Thoracic aorta (tissue), 2 donors: ENCODE data around the gene BICD1. TPM values are rescaled to one million over a fixed set of nuclear protein-coding genes. Genes with fewer than 3 reads are reported as not detected.

Source experiments
- ATAC-seq: fragments of 150-250 bp; one replicate; pipeline ENCODE4 v1.8.0; 2017; ENCODE audit warnings: low read depth; ENCODE audit not compliant: insufficient number of reproducible peaks, low FRiP score
- DNase-seq: peaks from one replicate; pipeline ENCODE4 v3.0.0-alpha.2; 2020; ENCODE audit warnings: low spot score
- H3K27ac ChIP-seq, 2 donors: fragments of 200-600 bp; sonication (generic); 1 replicate in 1 of 2; 2 replicates in 1 of 2; pipeline ENCODE4 v1.5.1; 2016; ENCODE audit warnings: mild to moderate bottlenecking in 2 of 2, moderate library complexity in 2 of 2
- H3K27me3 ChIP-seq: fragments of 200-600 bp; sonication (generic); replicated peaks from 2 replicates; pipeline ENCODE4 v1.6.0; 2016; ENCODE audit warnings: mild to moderate bottlenecking; ENCODE audit not compliant: insufficient read depth
- H3K36me3 ChIP-seq: fragments of 200-600 bp; sonication (generic); one replicate; pipeline ENCODE4 v1.5.1; 2016
- H3K4me1 ChIP-seq, 2 donors: fragments of 200-600 bp; sonication (generic); 1 replicate in 1 of 2; 2 replicates in 1 of 2; pipeline versions ENCODE4 v1.5.1 to v1.6.0; 2016; ENCODE audit warnings: low read depth in 2 of 2, mild to moderate bottlenecking in 1 of 2; ENCODE audit not compliant: control insufficient read depth in 1 of 2
- H3K4me3 ChIP-seq: fragments of 200-600 bp; sonication (generic); 2 replicates; pipeline ENCODE4 v1.5.1; 2016; ENCODE audit warnings: mild to moderate bottlenecking
- H3K9me3 ChIP-seq: fragments of 200-600 bp; sonication (generic); 2 replicates; pipeline ENCODE4 v1.5.1; 2016
- CTCF ChIP-seq: fragments of 200-600 bp; sonication (generic); IDR thresholded peaks from one replicate; pipeline ENCODE4 v1.5.1; 2019; ENCODE audit warnings: antibody characterized with exemption
- total RNA-seq, 2 donors: library from RNA; depleted of rRNA; stranded (reverse); fragments of >200 nt; gene quantifications; one replicate each; pipeline versions ENCODE4 v1.1.0 to v1.2.3, GENCODE V29; 2016

The BICD1 gene
- total RNA-seq, 2 donors from 2014 or later = 18.7 to 44.7 TPM

DNA sequence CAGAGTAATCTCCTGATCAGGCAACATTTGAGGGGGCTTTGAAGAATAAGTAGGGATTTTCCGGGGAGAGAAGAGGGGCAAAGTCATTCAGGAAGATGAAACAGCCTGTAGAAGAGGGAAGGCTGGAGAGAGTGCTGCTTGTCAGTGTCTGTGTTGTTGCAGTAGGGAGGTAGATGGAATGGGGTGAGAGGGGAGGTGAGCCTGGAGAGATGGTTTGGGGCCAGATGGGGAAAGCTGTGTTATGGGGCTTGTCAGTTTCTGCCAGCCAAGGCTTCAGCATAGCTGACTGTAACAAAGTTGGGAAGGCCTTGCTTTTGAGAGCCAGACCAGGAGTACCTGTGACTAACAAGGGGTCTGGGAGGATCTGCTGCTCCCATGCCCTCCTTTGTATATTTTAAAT is 18.0 kb downstream of the BICD1 start:
- Histone ChIP-seq H3K9me3 (no peaks in the 10 kb centered on the region), H3K36me3 (no peaks in the 10 kb centered on the region), H3K4me1 (no peaks in the 10 kb centered on the region), H3K27ac (no peak overlapping the region), H3K27me3 (no peaks in the 10 kb centered on the region), H3K4me3 (no peak overlapping the region)
- no peak for ATAC-seq
- DNase-seq = no peak
- no peak for TF ChIP-seq CTCF

GRCh38 chr12:32125455-32126084 is 18.9 kb downstream of the BICD1 start:
- DNase-seq (no peak), ATAC-seq (no peak)
- Histone ChIP-seq H3K9me3 (no peaks in the 10 kb centered on the region), H3K4me3 (no peak overlapping the region), H3K4me1 (no peaks in the 10 kb centered on the region), H3K36me3 (no peaks in the 10 kb centered on the region), H3K27ac (no peak overlapping the region), H3K27me3 (no peaks in the 10 kb centered on the region)
- no peak for TF ChIP-seq CTCF

DNA sequence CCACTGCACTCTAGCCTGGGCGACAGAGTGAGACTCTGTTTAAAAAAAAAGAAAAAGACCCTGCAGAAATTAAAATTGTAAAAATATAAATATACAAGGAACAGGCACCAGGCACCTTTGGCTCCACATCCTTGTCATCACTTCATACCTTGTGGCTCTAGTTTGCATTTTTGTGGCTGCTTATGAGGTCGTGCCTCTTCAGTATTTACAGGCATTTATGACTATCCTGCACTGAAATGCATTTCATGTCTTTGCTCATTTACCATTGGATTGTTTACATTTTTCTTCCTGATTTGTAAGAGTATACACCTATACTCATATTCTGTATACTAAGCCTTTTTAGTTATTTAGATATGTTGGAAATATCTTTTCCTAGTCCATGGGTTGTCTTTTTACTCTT is 20.1 kb downstream of the BICD1 start:
- no peak for ATAC-seq

DNA sequence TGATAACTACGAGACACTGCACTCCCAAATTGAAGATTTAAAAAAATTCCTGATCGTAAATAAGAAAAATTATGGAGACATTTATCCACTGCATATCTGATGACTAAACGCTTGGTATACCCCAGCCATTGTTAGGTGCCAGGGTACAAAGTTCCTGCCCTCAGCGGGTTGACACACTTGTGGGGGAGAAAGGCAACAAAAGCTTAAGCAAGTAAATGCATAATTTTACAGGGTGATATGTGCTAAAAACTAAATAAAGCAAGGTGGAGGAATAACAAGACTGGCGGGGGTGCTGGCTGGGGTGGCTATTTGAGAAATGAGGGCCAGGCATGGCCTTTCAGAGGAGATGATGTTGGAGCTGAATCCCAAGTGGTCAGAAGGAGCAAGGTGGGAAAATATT is 25.0 kb downstream of the BICD1 start:
- no peak for ATAC-seq
- no peaks in the 10 kb centered on the region for H3K27me3 ChIP-seq

More for the DNA sequence above, 20.1 kb downstream of the BICD1 start:
- DNase-seq = no peak
- Histone ChIP-seq H3K36me3 (no peaks in the 10 kb centered on the region), H3K4me1 (no peaks in the 10 kb centered on the region), H3K27ac (no peak overlapping the region), H3K9me3 (no peaks in the 10 kb centered on the region), H3K27me3 (no peaks in the 10 kb centered on the region), H3K4me3 (no peak overlapping the region)
- no peak for TF ChIP-seq CTCF

More for the DNA sequence above, 25.0 kb downstream of the BICD1 start:
- Histone ChIP-seq H3K4me3 (no peak overlapping the region), H3K4me1 (peaks cover 6 to 13% of the 10 kb centered on the region in 2 donors), H3K9me3 (no peaks in the 10 kb centered on the region), H3K36me3 (no peaks in the 10 kb centered on the region), H3K27ac (no peak overlapping the region)
- no peak for DNase-seq
- TF ChIP-seq CTCF = no peak
